Erythroblast (primary cell): ENCODE data around the gene ADK.

Experiments
- GATA1 ChIP-seq: IDR thresholded peaks from 2 replicates; pipeline ENCODE4 v1.6.1; 2011; ENCODE audit warnings: low read depth, mild to moderate bottlenecking, control low read depth, low read length, moderate library complexity
- POLR2A ChIP-seq: IDR thresholded peaks from 2 replicates; pipeline ENCODE4 v1.6.1; 2011; ENCODE audit warnings: mild to moderate bottlenecking, low read length

DNA sequence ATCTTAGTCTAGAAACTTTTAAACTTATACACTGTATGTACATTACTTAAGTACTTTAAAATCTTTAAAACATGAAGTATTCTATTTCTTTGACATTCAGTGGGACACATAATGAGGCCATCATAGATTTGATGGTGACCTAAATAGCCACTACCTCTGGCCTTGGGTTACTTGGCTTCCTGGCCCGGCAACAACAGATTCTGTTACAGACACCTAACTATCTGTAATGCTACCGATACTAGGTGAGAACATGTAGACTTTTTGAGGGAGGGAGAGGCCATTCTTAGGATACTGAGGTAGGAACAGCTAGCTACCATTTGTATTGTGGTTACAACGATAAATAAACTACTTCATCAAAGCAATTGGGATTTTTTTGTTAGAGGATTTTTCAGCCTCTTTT is 520.7 kb downstream of the ADK start:
- TF ChIP-seq POLR2A (no peak), GATA1 (no peak)
